K562 (cell line): ENCODE measurements around the gene ALG9. TPM values are rescaled to one million over a fixed set of nuclear protein-coding genes. Genes with fewer than 3 reads are reported as not detected.

Source experiments
- FOXM1 ChIP-seq, 2 experiments: fragments of 450-650 bp in 1 of 2; sonication (generic) in 1 of 2; formaldehyde crosslinking in 1 of 2; IDR thresholded peaks; 2 replicates each; pipeline versions ENCODE4 v1.6.1 to v1.9.0; 2017 to 2022; ENCODE audit warnings: low read depth in 2 of 2, mild to moderate bottlenecking in 2 of 2, missing genetic modification reagents in 1 of 2, moderate library complexity in 1 of 2
- HLTF ChIP-seq: fragments of 450-650 bp; IDR thresholded peaks from 2 replicates; pipeline ENCODE4 v1.6.1; 2016
- L3MBTL2 ChIP-seq: fragments of 450-650 bp; IDR thresholded peaks from 2 replicates; pipeline ENCODE4 v1.6.1; 2016; ENCODE audit warnings: mild to moderate bottlenecking, moderate library complexity
- MAZ ChIP-seq, 2 experiments: fragments of 450-650 bp in 1 of 2; sonication (generic) in 1 of 2; formaldehyde crosslinking; IDR thresholded peaks in 1 of 2; conservative IDR thresholded peaks in 1 of 2; 2 replicates each; pipeline versions ENCODE4 v1.4.0 to v1.5.0; 2020; ENCODE audit warnings: mild to moderate bottlenecking in 1 of 2, missing genetic modification reagents in 1 of 2
- NFIX ChIP-seq: fragments of 250-450 bp; sonication (Bioruptor Pico); IDR thresholded peaks from 2 replicates; pipeline ENCODE4 v1.4.0; 2020; ENCODE audit warnings: low read depth, mild to moderate bottlenecking, moderate library complexity
- NRF1 ChIP-seq, 2 experiments: fragments of 450-650 bp; IDR thresholded peaks in 1 of 2; conservative IDR thresholded peaks in 1 of 2; 2 replicates each; pipeline ENCODE4 v1.6.1; 2014; ENCODE audit warnings: mild to moderate bottlenecking in 2 of 2
- PHF8 ChIP-seq: fragments of 200-600 bp; sonication (generic); IDR thresholded peaks from 2 replicates; pipeline ENCODE4 v1.6.1; 2012; ENCODE audit warnings: mixed run types, mild to moderate bottlenecking, inconsistent platforms, low read length, moderate library complexity, borderline replicate concordance
- RBBP5 ChIP-seq: fragments of 200-600 bp; sonication (generic); IDR thresholded peaks from 2 replicates; pipeline ENCODE4 v1.6.1; 2012; ENCODE audit warnings: borderline replicate concordance, mild to moderate bottlenecking, low read length, control low read depth, inconsistent platforms; ENCODE audit not compliant: insufficient read depth, poor library complexity, severe bottlenecking
- SMAD2 ChIP-seq: fragments of 150-350 bp; IDR thresholded peaks from 2 replicates; pipeline ENCODE4 v1.6.1; 2014; ENCODE audit warnings: low read depth, mild to moderate bottlenecking, low read length
- SMAD4 ChIP-seq: fragments of 250-450 bp; sonication (Bioruptor Pico); conservative IDR thresholded peaks from 2 replicates; pipeline ENCODE4 v1.8.0; 2021; ENCODE audit warnings: inconsistent platforms, mild to moderate bottlenecking, moderate library complexity
- ZBTB17 ChIP-seq: fragments of 450-650 bp; formaldehyde crosslinking; IDR thresholded peaks from 2 replicates; pipeline ENCODE4 v1.4.0; 2020; ENCODE audit warnings: mild to moderate bottlenecking
- ZFX ChIP-seq: sonication (generic); formaldehyde crosslinking; IDR thresholded peaks from 2 replicates; pipeline ENCODE4 v1.8.0; 2022; ENCODE audit warnings: mild to moderate bottlenecking, missing genetic modification reagents, moderate library complexity
- ZKSCAN8 ChIP-seq: fragments of 200-800 bp; sonication (Bioruptor generic); IDR thresholded peaks from 2 replicates; pipeline ENCODE4 v1.6.1; 2016; ENCODE audit warnings: missing genetic modification characterization, missing compliant biosample characterization
- polyA plus RNA-seq, 8 experiments: library from polyadenylated mRNA; depleted of rRNA in 4 of 8; stranded (reverse) in 5 of 8; unstranded in 3 of 8; fragments of >200 nt; fragmentation: Nextera tagmentation in 2 of 8; fragmentation: Illumina TruSeq in 1 of 8; extraction: Ambion mirVana in 2 of 8; extraction: Trizol in 1 of 8; gene quantifications; 2 replicates each; pipeline versions ENCODE4 v1.2.1 to v1.2.3, GENCODE V29; 2011 to 2014; ENCODE audit warnings: inconsistent platforms in 1 of 8, missing spikeins in 1 of 8
- total RNA-seq, 7 experiments: library from RNA; depleted of rRNA in 6 of 7; stranded (reverse); fragments of >200 nt in 6 of 7; fragmentation: Illumina TruSeq in 2 of 7; extraction: Trizol in 2 of 7; gene quantifications; 2 replicates each; pipeline versions ENCODE4 v1.2.1 to v1.2.3, GENCODE V29; 2011 to 2021; ENCODE audit warnings: low replicate concordance in 1 of 7
- TF ChIP-seq, protein P1 (sequence below): fragments of 450-650 bp; IDR thresholded peaks from 2 replicates; pipeline ENCODE4 v1.6.1; 2016
- TF ChIP-seq, protein P2 (sequence below), 2 experiments: fragments of 200-800 bp in 1 of 2; sonication (Bioruptor generic) in 1 of 2; sonication (generic) in 1 of 2; formaldehyde crosslinking in 1 of 2; IDR thresholded peaks in 1 of 2; conservative IDR thresholded peaks in 1 of 2; 2 replicates each; pipeline versions ENCODE4 v1.5.0 to v1.6.1; 2016 to 2020; ENCODE audit warnings: missing compliant biosample characterization in 1 of 2, missing genetic modification characterization in 1 of 2, missing genetic modification reagents in 1 of 2
- TF ChIP-seq, protein P3 (sequence below): sonication (generic); formaldehyde crosslinking; IDR thresholded peaks from 2 replicates; pipeline ENCODE4 v1.8.1; 2023; ENCODE audit warnings: mild to moderate bottlenecking, missing genetic modification reagents
- TF ChIP-seq, protein P4 (sequence below): sonication (generic); formaldehyde crosslinking; IDR thresholded peaks from 2 replicates; pipeline ENCODE4 v1.9.0; 2022; ENCODE audit warnings: mild to moderate bottlenecking, missing genetic modification reagents
- TF ChIP-seq, protein P5 (sequence below), 2 experiments: fragments of 450-650 bp in 1 of 2; sonication (generic) in 1 of 2; formaldehyde crosslinking in 1 of 2; IDR thresholded peaks in 1 of 2; conservative IDR thresholded peaks in 1 of 2; 2 replicates each; pipeline versions ENCODE4 v1.6.1 to v1.8.1; 2016 to 2023; ENCODE audit warnings: mild to moderate bottlenecking in 2 of 2, moderate library complexity in 2 of 2, inconsistent platforms in 1 of 2, missing genetic modification reagents in 1 of 2

ALG9 gene
- total and polyA plus RNA-seq, 9 of the 15 experiments (the other 6 are each of a cell fraction or from before 2014, with no cell fraction given) = 11.5 to 40.5 (median 24.9) TPM

DNA sequence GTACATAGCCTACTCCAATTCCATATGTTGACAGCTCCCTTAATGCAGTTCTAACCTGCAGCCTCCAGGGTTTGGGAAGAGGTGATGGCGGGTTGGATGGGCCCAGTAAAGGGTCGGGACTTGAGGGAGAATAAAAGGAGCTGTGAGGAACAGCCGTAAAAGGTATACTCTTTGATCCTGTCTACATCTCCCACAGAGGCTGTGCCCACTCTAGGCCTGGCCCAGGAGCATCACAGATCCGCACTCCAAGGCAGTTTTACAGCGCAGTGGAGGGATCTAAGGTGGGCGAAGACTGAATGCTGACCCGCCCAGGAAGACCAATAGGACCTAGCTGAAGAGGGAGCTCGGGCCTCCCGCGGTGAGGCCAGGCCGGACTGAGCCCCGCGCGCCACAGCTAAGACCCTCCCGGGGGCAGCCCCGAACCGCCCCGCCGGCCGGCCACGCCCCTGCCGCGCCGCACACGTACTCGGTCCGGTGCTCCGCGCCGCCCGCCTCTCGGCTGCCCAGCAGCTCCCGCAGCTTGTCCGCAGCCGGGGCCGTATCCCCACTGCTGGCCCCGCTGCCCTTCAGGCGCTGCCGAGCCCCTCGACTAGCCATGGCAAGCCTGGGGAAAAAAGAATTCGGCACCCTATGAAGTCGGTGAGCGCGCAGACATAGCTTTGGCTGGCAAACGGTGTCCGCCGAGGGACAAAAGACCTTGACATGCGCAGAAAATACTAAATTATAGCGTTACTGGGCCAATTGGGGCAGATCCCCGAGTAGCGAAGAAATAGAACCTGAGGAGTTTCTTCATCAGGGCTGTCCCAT lies at the start of gene ALG9 (continued):
- peak; percentile 49; the same call in 1 of the 2 replicates for TF ChIP-seq ZBTB17 (CRISPR knock-in tag)
- TF ChIP-seq, protein P1, sequence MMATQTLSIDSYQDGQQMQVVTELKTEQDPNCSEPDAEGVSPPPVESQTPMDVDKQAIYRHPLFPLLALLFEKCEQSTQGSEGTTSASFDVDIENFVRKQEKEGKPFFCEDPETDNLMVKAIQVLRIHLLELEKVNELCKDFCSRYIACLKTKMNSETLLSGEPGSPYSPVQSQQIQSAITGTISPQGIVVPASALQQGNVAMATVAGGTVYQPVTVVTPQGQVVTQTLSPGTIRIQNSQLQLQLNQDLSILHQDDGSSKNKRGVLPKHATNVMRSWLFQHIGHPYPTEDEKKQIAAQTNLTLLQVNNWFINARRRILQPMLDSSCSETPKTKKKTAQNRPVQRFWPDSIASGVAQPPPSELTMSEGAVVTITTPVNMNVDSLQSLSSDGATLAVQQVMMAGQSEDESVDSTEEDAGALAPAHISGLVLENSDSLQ = no peak; the same call in 1 of the 2 replicates
- TF ChIP-seq ZKSCAN8 (CRISPR knock-in tag) = no peak
- peak; percentile 53; the same call in 1 of the 2 replicates for TF ChIP-seq SMAD4
- TF ChIP-seq, protein P2, sequence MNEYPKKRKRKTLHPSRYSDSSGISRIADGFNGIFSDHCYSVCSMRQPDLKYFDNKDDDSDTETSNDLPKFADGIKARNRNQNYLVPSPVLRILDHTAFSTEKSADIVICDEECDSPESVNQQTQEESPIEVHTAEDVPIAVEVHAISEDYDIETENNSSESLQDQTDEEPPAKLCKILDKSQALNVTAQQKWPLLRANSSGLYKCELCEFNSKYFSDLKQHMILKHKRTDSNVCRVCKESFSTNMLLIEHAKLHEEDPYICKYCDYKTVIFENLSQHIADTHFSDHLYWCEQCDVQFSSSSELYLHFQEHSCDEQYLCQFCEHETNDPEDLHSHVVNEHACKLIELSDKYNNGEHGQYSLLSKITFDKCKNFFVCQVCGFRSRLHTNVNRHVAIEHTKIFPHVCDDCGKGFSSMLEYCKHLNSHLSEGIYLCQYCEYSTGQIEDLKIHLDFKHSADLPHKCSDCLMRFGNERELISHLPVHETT (CRISPR knock-in tag; conservative IDR thresholded peaks at IDR 0.05 in 1 of 2, IDR thresholded peaks at IDR 0.05 in 1 of 2) = peak in 1 of 2 experiments; percentile 66; a peak in 2 of 4 replicates
- TF ChIP-seq, protein P3, sequence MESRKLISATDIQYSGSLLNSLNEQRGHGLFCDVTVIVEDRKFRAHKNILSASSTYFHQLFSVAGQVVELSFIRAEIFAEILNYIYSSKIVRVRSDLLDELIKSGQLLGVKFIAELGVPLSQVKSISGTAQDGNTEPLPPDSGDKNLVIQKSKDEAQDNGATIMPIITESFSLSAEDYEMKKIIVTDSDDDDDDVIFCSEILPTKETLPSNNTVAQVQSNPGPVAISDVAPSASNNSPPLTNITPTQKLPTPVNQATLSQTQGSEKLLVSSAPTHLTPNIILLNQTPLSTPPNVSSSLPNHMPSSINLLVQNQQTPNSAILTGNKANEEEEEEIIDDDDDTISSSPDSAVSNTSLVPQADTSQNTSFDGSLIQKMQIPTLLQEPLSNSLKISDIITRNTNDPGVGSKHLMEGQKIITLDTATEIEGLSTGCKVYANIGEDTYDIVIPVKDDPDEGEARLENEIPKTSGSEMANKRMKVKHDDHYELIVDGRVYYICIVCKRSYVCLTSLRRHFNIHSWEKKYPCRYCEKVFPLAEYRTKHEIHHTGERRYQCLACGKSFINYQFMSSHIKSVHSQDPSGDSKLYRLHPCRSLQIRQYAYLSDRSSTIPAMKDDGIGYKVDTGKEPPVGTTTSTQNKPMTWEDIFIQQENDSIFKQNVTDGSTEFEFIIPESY (CRISPR knock-in tag) = 0 out of 2 replicates have a peak, but pooled peaks have one; percentile 16
- peak; percentile 69 for TF ChIP-seq ZFX (CRISPR knock-in tag)
- TF ChIP-seq FOXM1 (IDR thresholded peaks at IDR 0.05; ENCODE audit: low read depth) = no peak
- TF ChIP-seq FOXM1 (CRISPR knock-in tag; IDR thresholded peaks at IDR 0.05; ENCODE audit: low read depth) = peak; percentile 84; the same call in 1 of the 2 replicates
- peak; percentile 62 for TF ChIP-seq L3MBTL2
- TF ChIP-seq HLTF = no peak
- no peak for TF ChIP-seq NFIX (CRISPR knock-in tag)
- TF ChIP-seq SMAD2 = no peak
- TF ChIP-seq RBBP5 = peak; percentile 98
- TF ChIP-seq NRF1 (conservative IDR thresholded peaks at IDR 0.05 in 1 of 2, IDR thresholded peaks at IDR 0.05 in 1 of 2) = peak; percentile 87 to 88
- TF ChIP-seq, protein P4, sequence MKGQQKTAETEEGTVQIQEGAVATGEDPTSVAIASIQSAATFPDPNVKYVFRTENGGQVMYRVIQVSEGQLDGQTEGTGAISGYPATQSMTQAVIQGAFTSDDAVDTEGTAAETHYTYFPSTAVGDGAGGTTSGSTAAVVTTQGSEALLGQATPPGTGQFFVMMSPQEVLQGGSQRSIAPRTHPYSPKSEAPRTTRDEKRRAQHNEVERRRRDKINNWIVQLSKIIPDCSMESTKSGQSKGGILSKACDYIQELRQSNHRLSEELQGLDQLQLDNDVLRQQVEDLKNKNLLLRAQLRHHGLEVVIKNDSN (CRISPR knock-in tag) = 0 out of 2 replicates have a peak, but pooled peaks have one; percentile 17
- TF ChIP-seq MAZ (CRISPR knock-in tag; conservative IDR thresholded peaks at IDR 0.05 in 1 of 2, IDR thresholded peaks at IDR 0.05 in 1 of 2) = peak; percentile 62 to 77; a peak in 3 of 4 replicates
- TF ChIP-seq, protein P5, sequence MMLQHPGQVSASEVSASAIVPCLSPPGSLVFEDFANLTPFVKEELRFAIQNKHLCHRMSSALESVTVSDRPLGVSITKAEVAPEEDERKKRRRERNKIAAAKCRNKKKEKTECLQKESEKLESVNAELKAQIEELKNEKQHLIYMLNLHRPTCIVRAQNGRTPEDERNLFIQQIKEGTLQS (IDR thresholded peaks at IDR 0.05) = no peak
- TF ChIP-seq, protein P5 (CRISPR knock-in tag; conservative IDR thresholded peaks at IDR 0.05) = 0 out of 2 replicates have a peak, but pooled peaks have one; percentile 40
- peak; percentile 86; the same call in 1 of the 2 replicates for TF ChIP-seq PHF8
